ENCODE results near the gene MMD.

The MMD gene

DNA sequence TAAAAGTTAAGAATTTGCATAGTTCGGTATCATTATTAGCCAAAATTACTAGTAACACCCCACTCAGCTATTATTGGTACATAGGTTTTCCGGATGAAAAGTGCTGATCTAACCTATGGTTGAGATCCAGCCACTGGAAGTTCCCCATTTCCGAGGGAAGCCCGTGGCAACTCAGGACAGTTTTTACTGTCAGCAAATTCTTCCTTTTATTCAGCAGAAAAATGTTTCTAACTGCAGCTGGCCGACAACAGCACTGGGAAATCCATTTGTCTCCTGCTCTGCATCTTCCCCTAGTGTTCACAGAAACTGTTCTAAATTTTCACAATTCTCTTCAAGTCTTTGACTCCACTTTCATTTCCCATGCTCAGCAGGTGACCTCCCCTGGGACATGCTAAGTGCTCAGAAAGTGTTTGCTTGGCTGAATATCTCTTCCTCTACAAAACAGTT lies 15.5 kb upstream of the MMD start:
- H3K18ac ChIP-seq (ENCODE audit: low read length) = no peak overlapping the region
- H4K8ac ChIP-seq (ENCODE audit: low read depth, low read length) = no peak overlapping the region
- H3K4me1 ChIP-seq (ENCODE audit: control insufficient read depth in 1 of 2, insufficient read depth in 2 of 2, low read length in 2 of 2) = peaks cover 14 to 17% of the 10 kb centered on the region in 2 experiments
- no peak overlapping the region for H3K14ac ChIP-seq (ENCODE audit: low read length)
- peaks cover 18% of the 10 kb centered on the region for H3K79me1 ChIP-seq (ENCODE audit: low read length)
- H4K12ac ChIP-seq (ENCODE audit: low read depth, low read length) = no peak overlapping the region
- no peak overlapping the region for H3K4me3 ChIP-seq (ENCODE audit: low read depth, low read length)
- H2AK5ac ChIP-seq (ENCODE audit: low read length) = no peak overlapping the region
- H3K36me3 ChIP-seq (ENCODE audit: control insufficient read depth in 1 of 2, insufficient read depth in 2 of 2, low read length in 2 of 2) = no peaks in the 10 kb centered on the region
- no peak overlapping the region for H3K4me2 ChIP-seq (ENCODE audit: low read length)
- H2AFZ ChIP-seq (ENCODE audit: insufficient read depth, low read length, poor library complexity) = no peak overlapping the region
- H3K9me3 ChIP-seq (ENCODE audit: insufficient read depth, low read depth, low read length) = no peaks in the 10 kb centered on the region
- no peak overlapping the region for H3K27ac ChIP-seq (ENCODE audit: low read depth, low read length)
- no peak overlapping the region for H4K91ac ChIP-seq (ENCODE audit: low read depth, low read length)
- H2BK12ac ChIP-seq (ENCODE audit: low read length) = no peak overlapping the region
- DNase-seq = no peak
- H3K4ac ChIP-seq (ENCODE audit: low read depth, low read length) = no peak overlapping the region
- peak overlapping the region; percentile 46 for H2BK120ac ChIP-seq (ENCODE audit: insufficient read depth, low read length, poor library complexity)
- H2BK5ac ChIP-seq (ENCODE audit: low read depth, low read length, poor library complexity) = no peak overlapping the region
- H3K9ac ChIP-seq (ENCODE audit: low read length) = no peak overlapping the region
- no peaks in the 10 kb centered on the region for H3K27me3 ChIP-seq (ENCODE audit: insufficient read depth, low read length)
- WGBS (ENCODE audit: extremely low coverage, insufficient coverage, insufficient read length) = no CpG with 5 or more reads among the region's 5 CpGs
- H3K79me2 ChIP-seq (ENCODE audit: control insufficient read depth, insufficient read depth, low read length, poor library complexity) = no peaks in the 10 kb centered on the region
- no peak overlapping the region for H3K23ac ChIP-seq (ENCODE audit: low read length)

DNA sequence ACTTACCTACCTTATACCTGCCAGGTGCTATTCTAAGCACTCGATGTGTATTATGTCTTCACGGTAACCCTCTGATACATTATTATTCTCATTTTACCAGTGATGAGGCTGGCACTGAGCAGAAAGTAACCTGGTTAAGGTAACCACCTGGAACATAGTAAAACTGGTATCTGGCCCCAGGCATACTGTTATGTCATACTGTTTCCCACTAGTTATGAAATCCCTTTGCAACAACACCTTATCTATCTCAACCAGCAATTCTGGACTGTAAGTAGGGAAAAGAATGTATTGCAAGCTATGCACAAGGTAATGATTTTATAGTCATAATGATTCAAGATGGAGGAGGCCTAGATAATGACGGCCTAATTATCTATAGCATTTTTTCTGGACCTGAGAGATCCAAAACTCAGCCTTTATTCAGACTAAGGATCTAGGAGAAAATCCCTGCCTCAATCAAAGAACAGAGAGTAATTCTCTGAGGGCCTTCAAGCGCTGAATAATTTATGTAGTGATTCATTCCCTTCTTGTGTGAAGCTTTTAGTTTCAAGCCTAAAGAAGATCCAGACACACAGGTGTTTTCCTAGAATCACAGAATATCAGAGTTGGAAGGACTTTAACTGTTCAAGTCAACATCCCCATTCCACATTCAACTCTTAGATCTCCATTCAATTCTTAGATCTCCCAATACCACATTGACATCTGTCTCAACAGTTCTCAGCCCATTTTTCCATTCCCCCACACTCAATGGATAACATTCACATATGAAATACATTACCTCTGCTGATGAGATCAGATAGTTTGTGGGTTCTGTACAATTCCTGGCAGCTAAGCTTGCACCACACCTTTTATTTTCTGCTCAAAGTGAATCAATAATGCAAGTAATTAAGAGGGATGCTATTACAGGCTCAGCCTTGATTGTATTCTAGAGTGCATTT lies 14.9 kb upstream of the MMD start:
- Histone ChIP-seq H3K18ac (ENCODE audit: low read length) (no peak overlapping the region), H3K27ac (ENCODE audit: low read depth, low read length) (no peak overlapping the region), H2BK5ac (ENCODE audit: low read depth, low read length, poor library complexity) (no peak overlapping the region), H3K36me3 (ENCODE audit: control insufficient read depth in 1 of 2, insufficient read depth in 2 of 2, low read length in 2 of 2) (no peaks in the 10 kb centered on the region), H3K4me1 (ENCODE audit: control insufficient read depth in 1 of 2, insufficient read depth in 2 of 2, low read length in 2 of 2) (peaks cover 14 to 17% of the 10 kb centered on the region in 2 experiments), H2AK5ac (ENCODE audit: low read length) (no peak overlapping the region), H4K12ac (ENCODE audit: low read depth, low read length) (no peak overlapping the region), H3K23ac (ENCODE audit: low read length) (no peak overlapping the region), H3K27me3 (ENCODE audit: insufficient read depth, low read length) (no peaks in the 10 kb centered on the region), H3K9ac (ENCODE audit: low read length) (no peak overlapping the region), H2BK12ac (ENCODE audit: low read length) (no peak overlapping the region), H3K4me3 (ENCODE audit: low read depth, low read length) (no peak overlapping the region), H4K91ac (ENCODE audit: low read depth, low read length) (no peak overlapping the region), H3K4ac (ENCODE audit: low read depth, low read length) (no peak overlapping the region), H4K8ac (ENCODE audit: low read depth, low read length) (no peak overlapping the region), H3K4me2 (ENCODE audit: low read length) (no peak overlapping the region), H3K9me3 (ENCODE audit: insufficient read depth, low read depth, low read length) (no peaks in the 10 kb centered on the region), H2BK120ac (ENCODE audit: insufficient read depth, low read length, poor library complexity) (no peak overlapping the region), H3K79me2 (ENCODE audit: control insufficient read depth, insufficient read depth, low read length, poor library complexity) (no peaks in the 10 kb centered on the region), H2AFZ (ENCODE audit: insufficient read depth, low read length, poor library complexity) (no peak overlapping the region), H3K79me1 (ENCODE audit: low read length) (peaks cover 19% of the 10 kb centered on the region), H3K14ac (ENCODE audit: low read length) (no peak overlapping the region)
- DNase-seq = peak; percentile 76 to 93
- no CpG with 5 or more reads among the region's 4 CpGs for WGBS (ENCODE audit: extremely low coverage, insufficient coverage, insufficient read length)

DNA sequence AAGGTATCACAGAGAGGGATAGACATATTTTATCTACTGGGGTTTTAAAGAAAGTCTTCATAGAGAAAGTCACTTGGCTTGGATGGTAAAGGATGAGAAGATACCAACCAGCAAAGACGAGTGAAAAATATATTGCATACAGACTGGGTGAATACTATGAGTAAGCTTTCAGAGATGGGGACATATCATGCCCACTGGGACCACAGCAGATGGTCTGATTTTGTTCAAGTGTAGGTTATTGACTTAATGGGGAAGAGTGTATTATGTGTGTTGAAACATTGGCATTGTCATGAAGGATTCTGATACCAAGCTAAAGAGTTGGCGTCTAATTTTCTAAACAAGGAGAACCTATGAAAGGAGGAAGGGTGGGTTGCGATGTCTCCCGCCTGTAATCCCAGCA lies 13.8 kb upstream of the MMD start:
- no peak overlapping the region for H3K4me2 ChIP-seq (ENCODE audit: low read length)
- DNase-seq = no peak
- peaks cover 14 to 17% of the 10 kb centered on the region in 2 experiments for H3K4me1 ChIP-seq (ENCODE audit: control insufficient read depth in 1 of 2, insufficient read depth in 2 of 2, low read length in 2 of 2)
- H2BK5ac ChIP-seq (ENCODE audit: low read depth, low read length, poor library complexity) = no peak overlapping the region
- H3K27me3 ChIP-seq (ENCODE audit: insufficient read depth, low read length) = no peaks in the 10 kb centered on the region
- H3K4me3 ChIP-seq (ENCODE audit: low read depth, low read length) = no peak overlapping the region
- no peak overlapping the region for H2BK120ac ChIP-seq (ENCODE audit: insufficient read depth, low read length, poor library complexity)
- no peak overlapping the region for H3K14ac ChIP-seq (ENCODE audit: low read length)
- H3K79me2 ChIP-seq (ENCODE audit: control insufficient read depth, insufficient read depth, low read length, poor library complexity) = no peaks in the 10 kb centered on the region
- H3K9ac ChIP-seq (ENCODE audit: low read length) = no peak overlapping the region
- no peak overlapping the region for H4K91ac ChIP-seq (ENCODE audit: low read depth, low read length)
- H3K36me3 ChIP-seq (ENCODE audit: control insufficient read depth in 1 of 2, insufficient read depth in 2 of 2, low read length in 2 of 2) = no peaks in the 10 kb centered on the region
- no peaks in the 10 kb centered on the region for H3K9me3 ChIP-seq (ENCODE audit: insufficient read depth, low read depth, low read length)
- H2AFZ ChIP-seq (ENCODE audit: insufficient read depth, low read length, poor library complexity) = no peak overlapping the region
- H2BK12ac ChIP-seq (ENCODE audit: low read length) = no peak overlapping the region
- H4K8ac ChIP-seq (ENCODE audit: low read depth, low read length) = no peak overlapping the region
- H2AK5ac ChIP-seq (ENCODE audit: low read length) = no peak overlapping the region
- no CpG with 5 or more reads among the region's 4 CpGs for WGBS (ENCODE audit: extremely low coverage, insufficient coverage, insufficient read length)
- H3K18ac ChIP-seq (ENCODE audit: low read length) = no peak overlapping the region
- H3K23ac ChIP-seq (ENCODE audit: low read length) = no peak overlapping the region
- H4K12ac ChIP-seq (ENCODE audit: low read depth, low read length) = no peak overlapping the region
- H3K27ac ChIP-seq (ENCODE audit: low read depth, low read length) = no peak overlapping the region
- H3K4ac ChIP-seq (ENCODE audit: low read depth, low read length) = no peak overlapping the region
- H3K79me1 ChIP-seq (ENCODE audit: low read length) = peaks cover 19% of the 10 kb centered on the region

- Histone ChIP-seq H4K12ac (ENCODE audit: low read depth, low read length) (no peak overlapping the region), H2AK5ac (ENCODE audit: low read length) (no peak overlapping the region), H3K27me3 (ENCODE audit: insufficient read depth, low read length) (no peaks in the 10 kb centered on the region), H3K79me2 (ENCODE audit: control insufficient read depth, insufficient read depth, low read length, poor library complexity) (no peaks in the 10 kb centered on the region), H2AFZ (ENCODE audit: insufficient read depth, low read length, poor library complexity) (no peak overlapping the region), H4K91ac (ENCODE audit: low read depth, low read length) (no peak overlapping the region), H3K27ac (ENCODE audit: low read depth, low read length) (no peak overlapping the region), H3K4me2 (ENCODE audit: low read length) (no peak overlapping the region), H2BK120ac (ENCODE audit: insufficient read depth, low read length, poor library complexity) (peak overlapping the region; percentile 56), H3K36me3 (ENCODE audit: control insufficient read depth in 1 of 2, insufficient read depth in 2 of 2, low read length in 2 of 2) (no peaks in the 10 kb centered on the region), H3K18ac (ENCODE audit: low read length) (no peak overlapping the region), H3K4me1 (ENCODE audit: control insufficient read depth in 1 of 2, insufficient read depth in 2 of 2, low read length in 2 of 2) (peaks cover 14 to 17% of the 10 kb centered on the region in 2 experiments), H3K14ac (ENCODE audit: low read length) (no peak overlapping the region), H4K8ac (ENCODE audit: low read depth, low read length) (no peak overlapping the region), H2BK5ac (ENCODE audit: low read depth, low read length, poor library complexity) (no peak overlapping the region), H3K23ac (ENCODE audit: low read length) (no peak overlapping the region), H3K4ac (ENCODE audit: low read depth, low read length) (no peak overlapping the region), H3K9ac (ENCODE audit: low read length) (no peak overlapping the region), H3K4me3 (ENCODE audit: low read depth, low read length) (no peak overlapping the region), H2BK12ac (ENCODE audit: low read length) (peak overlapping the region; percentile 21), H3K79me1 (ENCODE audit: low read length) (peaks cover 19% of the 10 kb centered on the region), H3K9me3 (ENCODE audit: insufficient read depth, low read depth, low read length) (no peaks in the 10 kb centered on the region)
- WGBS (ENCODE audit: extremely low coverage, insufficient coverage, insufficient read length) = no CpG with 5 or more reads among the region's 1 CpG
- no peak for DNase-seq
These were observed 13.1 kb upstream of the MMD start for GRCh38 chr17:55434721-55435120.
